AG04450 (cell line): ENCODE data around the gene GABRB1. TPM values are rescaled to one million over a fixed set of nuclear protein-coding genes. Genes with fewer than 3 reads are reported as not detected.

Experiments
- CTCF ChIA-PET: fragments of 300-600, 350-600 bp; formaldehyde crosslinking; extraction: SDS; loops from one replicate; lab custom pipeline; 2022; ENCODE audit warnings: antibody characterized with exemption, inconsistent platforms; lab: Charles Lee
- POLR2A ChIA-PET: fragments of 350-600 bp; formaldehyde crosslinking; extraction: SDS; loops from one replicate; lab custom pipeline; 2021; ENCODE audit warnings: antibody characterized with exemption, inconsistent platforms; lab: Yijun Ruan, JAX
- DNase-seq: peaks from one replicate; pipeline ENCODE4 v3.0.0-alpha.2; 2011; ENCODE audit warnings: low read depth, low spot score
- H3K27ac ChIP-seq: one replicate; pipeline ENCODE4 v1.5.1; 2012; ENCODE audit warnings: low read depth, low read length, control low read depth
- H3K27me3 ChIP-seq: one replicate; pipeline ENCODE4 v1.6.0; 2012; ENCODE audit warnings: low read length; ENCODE audit not compliant: control insufficient read depth, insufficient read depth
- H3K4me3 ChIP-seq: 2 replicates; pipeline ENCODE4 v1.5.1; 2011; ENCODE audit warnings: mild to moderate bottlenecking, low read depth, low read length, control low read depth
- H3K9me3 ChIP-seq: 2 replicates; pipeline ENCODE4 v1.5.1; 2012; ENCODE audit warnings: low read length; ENCODE audit not compliant: control insufficient read depth, insufficient read depth
- polyA plus RNA-seq: library from polyadenylated mRNA; depleted of rRNA; stranded (reverse); fragments of >200 nt; gene quantifications from 2 replicates; pipeline ENCODE4 v1.2.3, GENCODE V29; 2011
- TF ChIP-seq, protein P1 (sequence below): IDR thresholded peaks from 2 replicates; pipeline ENCODE4 v1.5.1; 2011; ENCODE audit warnings: low read depth, low read length, control low read depth, inconsistent platforms

Gene GABRB1
- polyA plus RNA-seq, 1 experiment = 8.1 TPM

DNA sequence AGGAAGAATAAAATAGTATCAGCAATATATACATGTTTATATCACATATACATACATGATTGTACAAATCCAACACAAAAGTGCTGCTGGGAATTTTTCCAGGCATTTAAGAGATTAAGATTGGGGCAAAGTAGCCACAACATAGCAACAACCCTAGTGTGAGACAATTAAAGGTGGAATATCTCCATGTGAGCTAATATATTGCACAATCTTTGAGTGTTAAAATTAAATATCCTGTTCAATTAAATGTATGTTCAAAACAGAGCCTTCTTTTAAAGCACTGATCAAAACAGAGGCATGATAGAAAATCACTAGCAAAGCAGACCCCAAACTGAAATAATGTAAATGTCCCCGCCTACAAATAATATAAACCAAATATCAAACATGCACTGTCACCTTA lies 97.6 kb downstream of the GABRB1 start:
- DNase-seq = no peak
- Histone ChIP-seq H3K4me3 (no peak overlapping the region), H3K9me3 (no peaks in the 10 kb centered on the region), H3K27ac (no peak overlapping the region), H3K27me3 (no peaks in the 10 kb centered on the region)
- TF ChIP-seq, protein P1, sequence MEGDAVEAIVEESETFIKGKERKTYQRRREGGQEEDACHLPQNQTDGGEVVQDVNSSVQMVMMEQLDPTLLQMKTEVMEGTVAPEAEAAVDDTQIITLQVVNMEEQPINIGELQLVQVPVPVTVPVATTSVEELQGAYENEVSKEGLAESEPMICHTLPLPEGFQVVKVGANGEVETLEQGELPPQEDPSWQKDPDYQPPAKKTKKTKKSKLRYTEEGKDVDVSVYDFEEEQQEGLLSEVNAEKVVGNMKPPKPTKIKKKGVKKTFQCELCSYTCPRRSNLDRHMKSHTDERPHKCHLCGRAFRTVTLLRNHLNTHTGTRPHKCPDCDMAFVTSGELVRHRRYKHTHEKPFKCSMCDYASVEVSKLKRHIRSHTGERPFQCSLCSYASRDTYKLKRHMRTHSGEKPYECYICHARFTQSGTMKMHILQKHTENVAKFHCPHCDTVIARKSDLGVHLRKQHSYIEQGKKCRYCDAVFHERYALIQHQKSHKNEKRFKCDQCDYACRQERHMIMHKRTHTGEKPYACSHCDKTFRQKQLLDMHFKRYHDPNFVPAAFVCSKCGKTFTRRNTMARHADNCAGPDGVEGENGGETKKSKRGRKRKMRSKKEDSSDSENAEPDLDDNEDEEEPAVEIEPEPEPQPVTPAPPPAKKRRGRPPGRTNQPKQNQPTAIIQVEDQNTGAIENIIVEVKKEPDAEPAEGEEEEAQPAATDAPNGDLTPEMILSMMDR = no peak
- ChIA-PET CTCF (interaction anchor here (1.1 to 1.4 kb wide), 2 partner anchors 10 to 192 kb away, joined by 3 to 4 read pairs; no protein-coding TSS in a partner anchor), POLR2A (no interaction called here)

- TF ChIP-seq, protein P1 = no peak
- no peak for DNase-seq
- H3K27ac ChIP-seq = no peak overlapping the region
- H3K4me3 ChIP-seq = no peak overlapping the region
- no peaks in the 10 kb centered on the region for H3K9me3 ChIP-seq
- ChIA-PET POLR2A (no interaction called here), CTCF (interaction anchor here (0.6 to 3.3 kb wide), 3 partner anchors 11 to 219 kb away, joined by 3 to 18 read pairs (median 11); no protein-coding TSS in a partner anchor)
- no peaks in the 10 kb centered on the region for H3K27me3 ChIP-seq
Observed at GRCh38 chr4:47135210-47135609, 103.8 kb downstream of the GABRB1 start.

DNA sequence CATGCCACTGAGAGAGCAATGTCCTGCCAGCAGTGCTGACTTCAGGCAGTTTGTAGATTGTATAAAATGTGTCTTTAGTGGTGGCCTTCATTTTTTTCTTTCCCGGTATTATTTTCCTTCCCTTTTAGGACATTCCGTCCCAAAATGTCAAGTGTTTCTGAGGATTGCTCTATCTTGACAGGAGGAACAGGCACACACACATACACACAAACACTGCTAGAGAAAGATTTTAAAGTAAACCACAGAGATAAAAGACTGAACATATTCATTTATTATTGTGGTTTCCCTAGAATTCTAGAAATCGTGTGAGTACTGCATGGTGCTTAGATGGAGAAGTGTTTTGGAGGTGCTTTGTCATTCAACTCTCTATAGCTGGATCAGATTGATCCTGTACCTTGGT lies 111.9 kb downstream of the GABRB1 start:
- ChIA-PET POLR2A (no interaction called here), CTCF (interaction anchor here (0.6 to 4.0 kb wide), 2 partner anchors 16 to 22 kb away, joined by 4 to 24 read pairs; no protein-coding TSS in a partner anchor)
- H3K4me3 ChIP-seq = no peak overlapping the region
- no peak for DNase-seq
- TF ChIP-seq, protein P1 = no peak
- no peak overlapping the region for H3K27ac ChIP-seq
- H3K9me3 ChIP-seq = no peaks in the 10 kb centered on the region
- no peaks in the 10 kb centered on the region for H3K27me3 ChIP-seq

GRCh38 chr4:47145630-47146029 lies 114.3 kb downstream of the GABRB1 start:
- peak; percentile 67 for DNase-seq
- Histone ChIP-seq H3K4me3 (no peak overlapping the region), H3K27me3 (no peaks in the 10 kb centered on the region), H3K27ac (no peak overlapping the region), H3K9me3 (no peaks in the 10 kb centered on the region)
- TF ChIP-seq, protein P1 = no peak
- POLR2A ChIA-PET = no interaction called here
- CTCF ChIA-PET = interaction anchor here (4.0 kb wide), 1 partner anchor 24 kb away, joined by 24 read pairs; no protein-coding TSS in a partner anchor

DNA sequence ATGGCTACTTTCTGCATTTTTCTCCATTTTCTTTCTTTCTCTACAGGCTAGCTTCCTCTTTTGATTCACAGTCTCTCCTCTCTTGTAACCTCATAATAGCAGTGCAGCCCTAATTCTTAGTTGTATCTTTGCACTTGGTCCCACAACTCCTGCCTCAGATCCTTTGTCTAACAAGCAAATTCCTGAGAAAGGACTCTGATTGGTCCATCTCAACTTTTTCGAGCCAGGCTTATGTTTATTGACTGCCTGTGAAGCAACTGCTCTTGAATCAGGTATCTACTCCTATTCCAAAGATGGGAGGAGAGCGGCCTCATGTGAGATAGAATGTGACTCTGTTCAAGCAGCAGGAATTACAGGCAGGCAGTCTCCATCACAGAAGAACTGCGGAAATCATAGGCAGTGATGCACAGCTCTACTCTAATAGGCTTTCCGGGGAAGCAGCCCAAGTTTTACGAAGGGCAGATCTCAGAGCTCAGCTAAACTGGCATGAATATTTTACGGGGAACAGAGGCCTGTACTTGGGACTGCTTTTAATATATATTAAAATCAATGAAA lies 123.5 kb downstream of the GABRB1 start:
- H3K4me3 ChIP-seq = no peak overlapping the region
- ChIA-PET POLR2A (no interaction called here), CTCF (no interaction called here)
- no peaks in the 10 kb centered on the region for H3K27me3 ChIP-seq
- no peak overlapping the region for H3K27ac ChIP-seq
- no peak for DNase-seq
- TF ChIP-seq, protein P1 = no peak
- no peaks in the 10 kb centered on the region for H3K9me3 ChIP-seq
